Esophagus squamous epithelium (tissue), 4 donors: ENCODE measurements around the gene LTB4R.

Experiments used
- POLR2A ChIP-seq, 4 donors: fragments of 450-650 bp; IDR thresholded peaks; one replicate each; pipeline ENCODE4 v1.6.1; 2017; ENCODE audit warnings: antibody characterized with exemption in 4 of 4, mild to moderate bottlenecking in 4 of 4, moderate library complexity in 3 of 4
- TF ChIP-seq, protein P1 (sequence below), 6 experiments: fragments of 450-650 bp in 4 of 6; fragments of 200-600 bp in 2 of 6; sonication (generic) in 2 of 6; IDR thresholded peaks; one replicate each; pipeline ENCODE4 v1.5.1; 2016 to 2019; ENCODE audit warnings: antibody characterized with exemption in 6 of 6, mild to moderate bottlenecking in 4 of 6, moderate library complexity in 4 of 6

DNA sequence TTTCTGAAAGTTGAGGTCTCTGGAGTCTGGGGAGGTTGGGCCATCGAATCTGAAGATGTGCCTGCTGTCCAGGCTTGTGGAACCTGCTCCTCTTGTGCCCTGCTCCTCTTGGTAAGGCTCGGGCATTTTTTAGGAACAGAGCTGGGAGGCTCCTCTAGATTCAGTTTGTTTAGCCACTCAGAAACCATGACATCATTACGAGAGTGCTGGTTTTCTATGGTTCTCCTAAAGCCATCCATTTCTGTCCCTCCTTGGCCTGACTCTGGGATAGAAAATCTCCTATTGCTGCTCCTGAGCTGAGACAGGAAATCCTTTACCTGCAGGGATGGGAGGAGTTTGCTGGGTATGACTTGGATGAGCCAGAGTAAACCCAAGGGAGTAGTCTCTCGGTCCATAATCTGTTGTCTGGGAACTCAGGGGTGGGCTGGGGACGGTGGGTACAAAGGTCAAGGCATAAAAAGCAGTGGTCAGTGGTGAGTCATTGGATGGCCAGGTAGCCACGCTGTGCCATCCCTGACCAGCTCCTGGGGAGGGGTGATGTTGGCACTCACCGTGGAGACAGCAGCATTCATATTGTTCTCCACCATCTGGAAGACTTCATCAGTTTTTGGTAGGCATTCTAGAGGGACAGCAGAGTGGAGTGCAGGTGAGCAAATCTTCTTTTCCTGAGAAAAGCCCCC lies 26.0 kb downstream of the LTB4R start:
- TF ChIP-seq, protein P1, sequence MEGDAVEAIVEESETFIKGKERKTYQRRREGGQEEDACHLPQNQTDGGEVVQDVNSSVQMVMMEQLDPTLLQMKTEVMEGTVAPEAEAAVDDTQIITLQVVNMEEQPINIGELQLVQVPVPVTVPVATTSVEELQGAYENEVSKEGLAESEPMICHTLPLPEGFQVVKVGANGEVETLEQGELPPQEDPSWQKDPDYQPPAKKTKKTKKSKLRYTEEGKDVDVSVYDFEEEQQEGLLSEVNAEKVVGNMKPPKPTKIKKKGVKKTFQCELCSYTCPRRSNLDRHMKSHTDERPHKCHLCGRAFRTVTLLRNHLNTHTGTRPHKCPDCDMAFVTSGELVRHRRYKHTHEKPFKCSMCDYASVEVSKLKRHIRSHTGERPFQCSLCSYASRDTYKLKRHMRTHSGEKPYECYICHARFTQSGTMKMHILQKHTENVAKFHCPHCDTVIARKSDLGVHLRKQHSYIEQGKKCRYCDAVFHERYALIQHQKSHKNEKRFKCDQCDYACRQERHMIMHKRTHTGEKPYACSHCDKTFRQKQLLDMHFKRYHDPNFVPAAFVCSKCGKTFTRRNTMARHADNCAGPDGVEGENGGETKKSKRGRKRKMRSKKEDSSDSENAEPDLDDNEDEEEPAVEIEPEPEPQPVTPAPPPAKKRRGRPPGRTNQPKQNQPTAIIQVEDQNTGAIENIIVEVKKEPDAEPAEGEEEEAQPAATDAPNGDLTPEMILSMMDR (IDR thresholded peaks at IDR 0.05): no peak
- TF ChIP-seq POLR2A (IDR thresholded peaks at IDR 0.05): no peak
